Right ventricle myocardium inferior (tissue), 1 donor: Measurements from ENCODE around the gene SUCO. TPM values are rescaled to one million over a fixed set of nuclear protein-coding genes. Genes with fewer than 3 reads are reported as not detected.
"Not testable (repeated sequence)": the region's sequence is repeated elsewhere in the genome, so short reads cannot be mapped to it uniquely, and the experiment has no call there.

ENCODE experiments used
- ATAC-seq: fragments of 200-7000 bp; cut with Tn5 transposase; one replicate; pipeline ENCODE4 v1.9.1; 2020; ENCODE audit warnings: mild to moderate bottlenecking, moderate library complexity
- DNase-seq: peaks from one replicate; pipeline ENCODE4 v3.0.0; 2021; ENCODE audit errors: missing footprints
- intact Hi-C: fragments of 100-400 bp; cut with DNase I; formaldehyde crosslinking; loops from one replicate; pipeline ENCODE4 v1.11.0; 2022
- total RNA-seq: library from RNA; stranded (reverse); fragmentation: NEBNext Ultra II Directional; extraction: Animal tissue kit (Norgen Biotek cat#: 25700); gene quantifications from one replicate; pipeline ENCODE4 v1.2.1, GENCODE V29; 2021
- donor health status: DM: no; HTN: yes; CAD: no; lungs with severe emphysema.

Gene SUCO
- total RNA-seq, 1 donor from 2014 or later: 17.9 TPM

DNA sequence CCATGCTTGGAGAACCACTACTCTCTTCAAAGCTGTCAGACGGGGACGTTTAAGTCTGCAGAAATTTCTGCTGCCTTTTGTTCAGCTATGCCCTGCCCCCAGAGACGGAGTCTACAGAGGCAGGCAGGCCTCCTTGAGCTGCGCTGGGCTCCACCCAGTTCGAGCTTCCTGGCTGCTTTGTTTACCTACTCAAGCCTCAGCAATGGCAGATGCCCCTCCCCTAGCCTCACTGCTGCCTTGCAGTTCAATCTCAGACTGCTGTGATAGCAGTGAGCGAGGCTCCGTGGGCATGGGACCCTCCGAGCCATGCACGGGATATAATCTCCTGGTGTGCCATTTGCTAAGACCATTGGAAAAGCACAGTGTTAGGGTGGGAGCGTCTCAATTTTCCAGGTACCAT lies 63.8 kb downstream of the SUCO start:
- intact Hi-C loops, DNase-seq, ATAC-seq: not testable (repeated sequence)

DNA sequence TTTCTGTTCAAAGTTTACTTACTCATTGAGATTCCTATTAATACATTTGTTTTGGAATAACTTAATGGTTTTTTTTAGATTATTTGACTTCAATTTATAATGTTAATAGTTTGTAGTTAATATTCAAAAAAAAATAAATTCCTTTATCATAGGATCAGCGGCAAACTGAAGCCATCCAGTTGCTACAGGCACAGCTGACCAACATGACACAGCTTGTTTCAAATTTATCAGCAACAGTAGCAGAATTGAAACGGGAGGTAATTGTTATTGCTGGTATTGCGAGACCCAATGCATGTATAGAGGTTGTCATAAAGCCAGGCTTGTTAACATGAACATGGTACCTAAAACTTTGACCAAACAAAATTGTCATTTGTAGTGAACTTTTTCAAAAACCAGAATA lies 67.0 kb downstream of the SUCO start:
- DNase-seq: no peak
- ATAC-seq: no peak
- intact Hi-C loops: no loop called here

DNA sequence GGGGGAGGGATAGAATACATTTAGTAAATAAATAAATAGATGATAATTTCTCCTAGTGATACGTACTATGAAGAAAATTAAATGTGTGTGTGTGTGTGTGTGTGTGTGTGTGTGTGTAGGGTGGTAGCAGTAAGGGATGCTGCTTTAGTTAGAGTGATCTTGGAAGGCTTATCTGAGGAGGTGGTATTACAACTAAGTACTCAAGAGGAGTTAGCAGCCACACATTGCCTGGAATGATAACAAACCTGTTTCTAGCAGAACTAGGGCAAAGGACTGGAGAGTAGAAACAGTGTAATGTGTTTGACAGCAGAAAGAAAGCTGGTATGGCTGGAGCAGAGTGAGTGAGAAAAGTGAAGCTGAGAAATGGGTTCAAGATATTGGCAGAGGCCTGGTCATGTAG lies 67.7 kb downstream of the SUCO start:
- no peak for ATAC-seq
- intact Hi-C loops: no loop called here
- DNase-seq: no peak

DNA sequence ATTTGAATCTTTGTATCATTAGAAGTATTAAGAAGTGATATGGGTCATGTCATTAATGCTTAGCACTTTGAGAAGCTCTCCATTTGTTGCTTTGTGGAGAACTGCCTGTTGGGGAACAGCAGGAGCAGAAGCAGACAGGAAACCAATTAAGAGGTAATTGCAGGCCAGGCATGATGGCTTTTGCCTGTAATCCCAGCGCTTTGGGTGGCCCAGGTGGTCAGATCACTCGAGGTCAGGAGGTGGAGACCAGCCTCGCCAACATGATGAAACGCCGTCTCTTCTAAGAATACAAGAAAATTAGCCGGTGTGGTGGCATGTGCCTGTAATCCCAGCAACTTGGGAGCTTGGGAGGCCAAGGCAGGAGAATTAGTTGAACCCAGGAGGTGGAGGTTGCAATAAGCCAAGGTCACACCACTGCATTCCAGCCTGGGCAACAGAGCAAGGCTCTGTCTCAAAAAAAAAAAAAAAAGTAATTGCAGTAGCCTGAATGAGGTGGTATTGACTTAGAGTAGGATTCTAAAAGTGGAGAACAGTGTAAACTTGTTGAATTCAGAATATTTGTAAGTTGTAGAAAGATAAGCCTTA lies 68.2 kb downstream of the SUCO start:
- no peak for ATAC-seq
- intact Hi-C loops: no loop called here
- DNase-seq: no peak

DNA sequence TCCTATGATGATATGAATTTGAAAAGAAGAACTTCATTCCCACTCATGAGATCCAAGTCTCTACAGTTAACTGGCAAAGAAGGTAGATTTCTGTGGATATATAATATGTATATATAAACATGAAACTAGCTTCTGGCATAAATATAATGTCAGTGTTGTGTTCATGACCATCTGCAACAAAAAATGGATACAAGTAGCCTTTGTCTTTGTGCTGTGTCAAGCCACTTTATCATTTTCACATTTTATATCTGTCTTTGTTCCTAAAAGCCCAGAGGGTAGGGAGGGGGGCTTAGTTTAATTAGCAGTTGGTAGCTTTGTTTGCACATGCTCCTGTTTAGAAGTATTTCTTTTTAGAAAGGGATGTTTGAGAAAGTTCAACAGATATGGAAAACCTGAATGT lies 69.8 kb downstream of the SUCO start:
- no peak for DNase-seq
- ATAC-seq: no peak
- intact Hi-C loops: no loop called here

DNA sequence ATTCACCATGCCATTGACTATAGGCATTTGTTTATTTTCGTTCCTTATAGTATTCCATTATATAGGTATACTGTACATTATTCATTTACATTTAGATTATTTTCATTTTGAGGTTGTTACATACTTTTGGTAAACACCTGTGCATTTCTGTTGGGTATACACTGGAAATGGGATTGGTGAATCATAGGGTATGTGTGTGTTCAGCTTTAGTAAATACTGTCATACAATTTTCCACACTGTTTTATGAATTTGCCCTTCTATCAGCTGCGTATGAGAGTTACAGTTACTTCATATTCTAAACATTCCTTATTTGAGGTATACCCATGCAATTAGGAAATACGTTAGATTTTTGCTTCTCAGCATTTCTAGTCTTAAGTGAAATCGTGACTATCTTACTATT lies 70.9 kb downstream of the SUCO start:
- DNase-seq: no peak
- intact Hi-C loops: no loop called here
- ATAC-seq: no peak

DNA sequence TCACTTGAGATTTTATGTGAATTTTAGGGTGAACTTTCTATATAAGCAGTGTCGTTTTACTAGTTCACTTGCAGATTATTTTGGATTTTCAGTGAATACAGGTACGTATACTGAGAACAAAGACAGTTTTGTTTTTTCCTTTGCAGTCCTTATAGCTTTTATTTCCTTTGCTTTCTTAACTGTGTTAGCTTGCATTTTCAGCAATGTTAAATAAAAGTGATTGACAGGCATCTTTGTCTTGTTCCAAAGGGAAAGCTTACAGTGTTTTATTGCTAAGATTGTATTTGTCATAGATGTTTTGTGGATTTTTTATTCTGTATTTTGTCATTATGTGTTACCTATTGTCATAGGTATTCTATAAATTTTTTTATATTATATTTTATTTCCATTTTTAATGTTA lies 72.7 kb downstream of the SUCO start:
- ATAC-seq (no peak), DNase-seq (no peak)
- intact Hi-C loops: no loop called here

DNA sequence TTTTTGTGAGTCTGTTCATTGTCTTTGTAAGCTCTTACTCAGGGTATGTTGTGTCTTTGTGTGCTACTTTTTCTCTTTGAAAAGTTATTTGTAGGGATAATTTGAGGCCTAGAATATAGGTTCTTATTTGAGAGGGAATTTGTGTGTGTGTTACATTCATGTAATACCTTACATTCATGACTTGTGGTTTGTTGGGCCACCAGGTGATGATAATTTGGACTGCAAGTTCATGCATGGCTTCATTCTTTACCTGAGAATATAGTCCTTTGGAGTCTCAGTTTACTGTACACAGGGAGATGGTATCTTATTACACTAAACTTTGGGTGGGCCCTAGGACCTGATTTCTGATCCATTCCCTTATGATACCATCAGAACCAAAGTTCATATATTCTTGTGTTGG lies 74.2 kb downstream of the SUCO start:
- ATAC-seq: no peak
- intact Hi-C loops: no loop called here

DNA sequence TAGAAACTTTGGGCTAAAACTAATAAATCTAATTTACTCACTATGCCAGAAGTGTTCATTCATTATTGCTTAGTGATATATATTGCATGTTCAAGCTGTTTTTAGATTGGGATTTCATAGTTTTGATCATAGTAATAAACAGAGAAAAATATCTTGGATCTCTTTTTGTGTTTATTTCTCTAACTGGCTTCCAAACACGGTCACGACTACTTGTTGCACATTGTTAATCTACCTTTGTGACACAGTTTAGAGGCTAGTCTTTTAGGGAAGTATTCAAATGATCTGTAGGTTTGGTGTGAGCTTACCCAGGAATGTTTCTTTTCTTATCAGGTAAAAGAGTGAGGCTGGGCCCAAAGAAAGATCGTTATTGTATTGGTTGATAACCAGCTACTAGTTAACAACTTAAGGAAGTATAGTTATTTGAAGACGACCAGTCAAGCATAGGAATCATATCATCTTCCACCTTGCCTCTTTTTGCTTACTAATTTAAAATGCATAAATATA lies 75.2 kb downstream of the SUCO start:
- intact Hi-C loops: no loop called here
- no peak for ATAC-seq

More for the DNA sequence above, 74.2 kb downstream of the SUCO start:
- no peak for DNase-seq

DNA sequence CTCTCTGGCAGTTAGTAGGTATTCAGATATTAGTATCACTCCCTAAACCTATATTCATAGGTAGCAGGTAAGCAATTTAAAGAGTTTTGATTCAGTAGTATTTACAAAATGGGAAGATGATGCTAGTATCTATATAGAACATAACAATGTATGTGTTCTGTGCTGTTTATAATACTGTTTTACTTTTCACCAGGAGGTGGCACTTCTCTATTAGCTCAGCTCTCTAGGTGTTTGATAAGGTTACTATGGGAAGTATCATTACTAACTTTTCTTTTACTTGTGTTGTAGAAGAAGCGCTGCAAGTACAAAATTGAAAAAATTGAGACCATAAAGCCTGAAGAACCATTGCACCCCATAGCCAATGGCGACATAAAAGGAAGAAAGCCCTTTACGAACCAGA lies 76.6 kb downstream of the SUCO start:
- DNase-seq: no peak
- intact Hi-C loops: loop anchor here (1.0 kb wide), 1 partner anchor 110 kb away; no protein-coding TSS in a partner anchor
- ATAC-seq: no peak

More for the DNA sequence above, 75.2 kb downstream of the SUCO start:
- no peak for DNase-seq

DNA sequence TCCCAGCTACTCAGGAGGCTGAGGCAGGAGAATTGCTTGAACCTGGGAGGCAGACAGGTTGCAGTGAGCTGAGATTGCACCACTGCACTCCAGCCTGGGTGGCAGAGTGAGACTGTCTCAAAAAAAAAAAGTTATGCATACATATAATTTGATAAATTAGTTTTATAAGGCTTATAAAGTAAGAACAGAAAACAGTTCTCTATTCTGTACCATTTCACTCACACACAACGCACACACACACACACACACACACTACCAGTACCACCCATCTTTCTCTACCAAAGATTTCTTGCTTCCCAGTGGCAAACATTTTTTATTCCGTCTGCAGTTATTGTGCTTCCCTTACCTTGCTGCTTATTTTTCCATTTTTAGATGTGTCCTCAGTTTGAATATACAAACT lies 79.5 kb downstream of the SUCO start:
- ATAC-seq: no peak
- intact Hi-C loops: no loop called here
- DNase-seq: no peak

DNA sequence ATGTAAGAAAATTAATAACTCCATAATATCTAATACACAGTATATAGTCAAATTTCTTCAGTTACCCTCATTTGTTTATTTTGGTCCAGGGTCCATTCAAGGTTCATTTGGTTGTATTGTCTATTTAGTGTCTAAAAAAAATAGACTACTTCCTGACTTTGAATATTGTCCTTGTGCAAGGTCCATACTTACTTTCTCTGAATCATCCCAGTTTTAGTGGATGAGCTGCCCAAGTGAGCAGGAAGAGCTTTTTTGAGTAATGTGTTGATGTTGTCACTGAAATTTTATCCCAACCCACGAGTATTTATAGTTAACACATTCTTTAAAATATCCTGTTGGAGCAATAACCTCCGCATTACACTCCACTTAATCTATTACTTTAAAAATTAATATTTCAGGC lies 80.3 kb downstream of the SUCO start:
- no peak for ATAC-seq
- intact Hi-C loops: no loop called here
- no peak for DNase-seq

DNA sequence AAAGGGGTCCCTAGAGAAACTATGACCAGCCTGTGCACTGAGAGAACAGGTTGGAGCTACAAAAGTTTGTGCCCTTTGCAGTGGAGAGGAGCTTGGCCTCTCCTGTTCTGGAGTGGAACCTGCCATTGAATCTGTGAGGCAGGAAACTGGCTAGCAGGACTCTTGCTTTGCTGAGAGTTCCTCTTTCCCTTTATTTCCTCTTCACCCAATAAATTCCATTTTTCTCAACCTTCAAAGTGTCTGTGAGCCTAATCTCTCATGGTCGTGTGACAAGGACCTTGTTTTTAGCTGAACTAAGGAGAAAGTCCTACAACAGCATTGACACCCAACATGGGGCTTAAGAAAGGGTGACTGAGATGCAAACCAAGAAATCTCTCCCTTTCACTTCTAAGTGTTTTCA lies 83.2 kb downstream of the SUCO start:
- intact Hi-C loops: no loop called here
- ATAC-seq: no peak
- no peak for DNase-seq

DNA sequence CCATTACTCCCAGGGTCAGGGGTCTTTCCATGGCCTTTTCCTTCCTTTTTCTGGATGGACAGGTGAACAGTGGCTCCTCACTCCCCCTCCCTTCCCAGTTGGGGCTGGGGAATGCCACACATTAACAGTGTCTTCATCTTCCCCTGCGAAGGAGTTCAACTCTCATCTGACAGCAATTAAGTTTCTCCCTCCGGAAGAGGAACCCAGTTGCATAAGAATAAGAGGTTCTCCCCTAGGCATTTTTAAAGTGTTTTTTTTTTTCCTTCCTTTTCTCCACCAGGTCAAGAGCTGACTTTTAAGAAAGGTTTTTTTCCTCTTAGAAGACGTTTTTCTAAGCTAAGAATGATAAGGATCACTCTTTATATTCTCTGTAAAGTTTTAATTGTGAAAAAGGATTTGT lies 83.7 kb downstream of the SUCO start:
- no peak for ATAC-seq
- intact Hi-C loops: no loop called here
- DNase-seq: no peak

DNA sequence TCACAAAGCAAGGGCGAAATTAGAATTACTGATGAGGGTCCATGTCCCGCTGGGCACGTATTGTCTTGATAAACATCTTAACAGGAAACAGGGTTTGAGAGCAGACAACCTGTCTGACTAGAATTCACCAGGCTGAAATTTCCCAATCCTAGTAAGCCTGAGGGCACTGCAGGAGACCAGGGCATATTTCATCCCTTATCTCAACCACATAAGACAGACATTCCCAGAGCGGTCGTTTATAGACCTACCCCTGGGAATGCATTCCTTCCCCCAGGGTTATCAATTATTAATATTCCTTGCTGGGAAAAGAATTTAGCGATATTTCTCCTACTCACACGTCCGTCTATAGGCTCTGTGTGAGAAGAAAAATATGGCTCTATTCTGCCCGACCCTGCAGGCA lies 87.7 kb downstream of the SUCO start:
- intact Hi-C loops, DNase-seq, ATAC-seq: not testable (repeated sequence)

DNA sequence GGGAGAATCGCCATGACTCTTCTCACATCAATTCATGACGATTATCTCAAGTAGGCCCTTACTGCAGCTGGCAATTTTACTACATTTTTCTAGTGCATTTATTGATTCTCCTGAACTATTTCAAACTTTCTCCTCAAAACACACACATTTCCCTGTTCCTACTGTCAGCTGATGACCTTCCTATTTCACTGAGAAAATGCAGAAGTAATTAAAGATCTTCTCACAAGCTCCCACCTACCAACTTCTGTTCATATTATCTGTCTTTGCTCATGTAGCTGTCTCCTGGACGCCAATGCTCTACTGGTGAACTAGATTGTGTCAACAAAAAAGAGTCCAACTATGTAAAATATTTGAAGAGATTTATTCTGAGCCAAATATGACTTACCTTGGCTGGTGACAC lies 89.6 kb downstream of the SUCO start:
- intact Hi-C loops: no loop called here
- no peak for DNase-seq
- ATAC-seq: no peak

DNA sequence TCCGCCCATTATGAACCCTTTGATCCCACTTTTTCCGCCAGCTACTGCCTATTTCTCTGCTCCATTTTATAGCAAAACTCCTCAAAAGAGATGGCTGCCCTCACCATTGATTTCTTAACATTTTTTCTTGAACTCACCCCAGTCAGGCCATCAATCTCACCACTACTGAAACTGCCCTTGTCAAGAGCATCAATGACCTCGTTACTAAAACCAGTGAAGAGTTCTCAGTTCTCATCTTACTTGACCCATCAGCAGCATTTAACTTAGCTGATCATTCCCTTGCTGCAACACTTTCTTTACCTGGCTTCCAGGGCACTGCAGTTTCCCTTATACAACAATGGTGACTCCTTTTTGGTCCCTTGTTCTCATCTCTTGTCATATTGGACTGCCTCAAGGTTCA lies 90.8 kb downstream of the SUCO start:
- no peak for ATAC-seq
- DNase-seq: no peak
- intact Hi-C loops: no loop called here

DNA sequence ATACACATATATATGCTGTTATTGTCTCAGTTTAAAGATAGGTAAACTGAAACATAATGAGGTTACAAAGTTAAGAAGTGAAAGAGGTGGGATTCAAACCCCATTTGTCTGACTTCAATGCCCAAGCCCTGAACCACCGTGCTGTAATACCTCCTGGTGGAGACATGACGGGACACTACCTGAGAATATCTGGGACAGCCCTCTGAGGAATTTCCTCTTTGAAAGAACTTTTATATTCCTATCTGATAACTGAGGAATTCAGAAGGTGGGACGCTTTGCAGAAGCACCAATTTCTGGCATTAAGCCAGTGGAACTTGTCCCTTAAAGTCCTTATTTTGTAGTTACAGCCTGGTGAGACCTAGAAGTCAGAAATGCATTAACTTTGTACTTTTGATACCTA lies 93.9 kb downstream of the SUCO start:
- DNase-seq (no peak), ATAC-seq (no peak)
- intact Hi-C loops: no loop called here

DNA sequence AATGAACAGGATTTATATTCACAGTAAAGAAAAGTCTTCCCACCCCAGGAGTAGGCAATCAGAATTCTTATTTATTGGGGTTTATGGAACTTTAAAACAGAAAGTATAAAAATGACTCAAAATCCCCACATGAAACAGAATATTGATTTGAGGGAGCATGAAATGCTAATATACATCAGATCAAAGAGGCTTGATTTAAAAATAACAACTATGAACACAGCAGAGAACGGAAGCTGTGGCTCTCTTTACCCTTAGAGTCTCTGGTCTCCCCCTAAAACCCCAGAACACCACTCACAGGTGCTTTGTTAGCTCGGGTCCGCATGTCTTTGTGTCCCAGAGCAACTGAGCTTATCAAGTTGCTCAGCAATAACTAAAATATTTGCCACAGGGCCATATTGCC lies 94.8 kb downstream of the SUCO start:
- intact Hi-C loops: no loop called here
- no peak for ATAC-seq

DNA sequence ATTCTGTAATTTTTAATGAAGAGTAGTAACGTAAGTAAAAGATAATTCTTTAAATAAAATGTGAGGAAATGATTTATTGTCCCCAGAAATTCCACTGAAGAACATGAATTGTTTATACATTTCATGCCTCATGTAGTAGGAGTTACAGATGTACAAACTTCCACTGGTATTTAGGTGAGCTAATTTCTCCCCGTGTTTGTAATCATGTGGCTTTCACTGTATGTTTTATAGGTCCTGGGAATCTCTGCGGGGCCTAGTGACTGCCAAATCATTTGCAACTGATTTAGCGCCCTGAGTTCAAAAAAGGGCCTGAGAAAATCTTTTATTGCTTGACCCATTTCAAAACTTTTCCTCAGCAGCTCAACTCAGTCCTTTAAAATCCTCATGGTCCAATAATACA lies 95.5 kb downstream of the SUCO start:
- no peak for ATAC-seq
- no peak for DNase-seq
- intact Hi-C loops: no loop called here

More for the DNA sequence above, 94.8 kb downstream of the SUCO start:
- no peak for DNase-seq

DNA sequence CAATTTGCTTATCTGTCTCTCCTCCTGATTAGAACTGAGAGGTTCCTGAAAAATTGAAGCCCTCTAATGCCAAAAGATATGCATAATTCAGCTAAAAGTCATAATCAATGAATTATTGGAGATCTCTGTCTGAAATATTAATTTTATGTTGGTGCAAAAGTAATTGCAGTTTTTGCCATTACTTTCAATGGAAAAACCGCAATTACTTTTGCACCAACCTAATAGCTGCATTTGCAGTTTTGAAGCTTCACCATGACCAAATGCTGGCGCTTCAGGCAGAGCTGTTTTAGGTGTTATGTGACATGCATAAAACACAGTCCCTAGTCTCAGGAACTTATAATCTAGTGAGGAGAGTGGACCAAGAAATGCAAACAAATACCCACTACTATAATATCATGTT lies 96.2 kb downstream of the SUCO start:
- intact Hi-C loops: no loop called here
- DNase-seq (no peak), ATAC-seq (no peak)
